ENCODE data around the gene TMEM8B.

The TMEM8B gene

GRCh38 chr9:35847792-35848572 is 19.0 kb downstream of the TMEM8B start:
- Histone ChIP-seq H2AFZ (ENCODE audit: low read depth) (peak overlapping the region; percentile 37; the same call in 1 of the 2 replicates), H3K4me3 (IDR thresholded peaks at IDR 0.05; ENCODE audit: insufficient read depth, low read depth, low read length) (no peak overlapping the region), H3K4me2 (peak overlapping the region; percentile 77), H3K27ac (peak overlapping the region; percentile 92), H3K27me3 (ENCODE audit: insufficient read depth, low read depth) (no peaks in the 10 kb centered on the region), H3K79me2 (ENCODE audit: insufficient read depth, low read depth) (no peaks in the 10 kb centered on the region), H3K36me3 (ENCODE audit: insufficient read depth) (no peaks in the 10 kb centered on the region), H4K20me1 (ENCODE audit: insufficient read depth) (no peaks in the 10 kb centered on the region), H3K9ac (peak overlapping the region; percentile 46), H3K4me1 (ENCODE audit: low read depth, poor library complexity, severe bottlenecking) (peaks cover 79% of the 10 kb centered on the region)
- no peak for TF ChIP-seq CTCF (conservative IDR thresholded peaks at IDR 0.05; ENCODE audit: low read depth, low read length)

- no peak for TF ChIP-seq CTCF (conservative IDR thresholded peaks at IDR 0.05; ENCODE audit: low read depth, low read length)
- no peaks in the 10 kb centered on the region for H3K27me3 ChIP-seq (ENCODE audit: insufficient read depth, low read depth)
- H3K4me2 ChIP-seq = no peak overlapping the region
- no peak overlapping the region for H2AFZ ChIP-seq (ENCODE audit: low read depth)
- H3K27ac ChIP-seq = no peak overlapping the region
- H3K4me1 ChIP-seq (ENCODE audit: low read depth, poor library complexity, severe bottlenecking) = peaks cover 36% of the 10 kb centered on the region
- H3K4me3 ChIP-seq (IDR thresholded peaks at IDR 0.05; ENCODE audit: insufficient read depth, low read depth, low read length) = no peak overlapping the region
- no peaks in the 10 kb centered on the region for H3K79me2 ChIP-seq (ENCODE audit: insufficient read depth, low read depth)
- no peak overlapping the region for H3K9ac ChIP-seq
- no peaks in the 10 kb centered on the region for H3K36me3 ChIP-seq (ENCODE audit: insufficient read depth)
- H4K20me1 ChIP-seq (ENCODE audit: insufficient read depth) = no peaks in the 10 kb centered on the region
Measured at GRCh38 chr9:35852267-35852815, 23.3 kb downstream of the TMEM8B start.

GRCh38 chr9:35852876-35853865 is 24.1 kb downstream of the TMEM8B start:
- Histone ChIP-seq H4K20me1 (ENCODE audit: insufficient read depth) (no peaks in the 10 kb centered on the region), H3K27me3 (ENCODE audit: insufficient read depth, low read depth) (no peaks in the 10 kb centered on the region)
- TF ChIP-seq CTCF (conservative IDR thresholded peaks at IDR 0.05; ENCODE audit: low read depth, low read length) = no peak

GRCh38 chr9:35854091-35854762 is 25.2 kb downstream of the TMEM8B start:
- Histone ChIP-seq H3K79me2 (ENCODE audit: insufficient read depth, low read depth) (no peaks in the 10 kb centered on the region), H2AFZ (ENCODE audit: low read depth) (no peak overlapping the region), H3K4me2 (no peak overlapping the region), H3K36me3 (ENCODE audit: insufficient read depth) (no peaks in the 10 kb centered on the region), H3K9ac (no peak overlapping the region), H3K4me3 (IDR thresholded peaks at IDR 0.05; ENCODE audit: insufficient read depth, low read depth, low read length) (no peak overlapping the region), H3K27ac (no peak overlapping the region), H4K20me1 (ENCODE audit: insufficient read depth) (no peaks in the 10 kb centered on the region), H3K27me3 (ENCODE audit: insufficient read depth, low read depth) (no peaks in the 10 kb centered on the region), H3K4me1 (ENCODE audit: low read depth, poor library complexity, severe bottlenecking) (peaks cover 18% of the 10 kb centered on the region)
- no peak for TF ChIP-seq CTCF (conservative IDR thresholded peaks at IDR 0.05; ENCODE audit: low read depth, low read length)

More at GRCh38 chr9:35852876-35853865, 24.1 kb downstream of the TMEM8B start:
- Histone ChIP-seq H3K9ac (no peak overlapping the region), H3K4me2 (no peak overlapping the region), H3K27ac (no peak overlapping the region), H3K4me1 (ENCODE audit: low read depth, poor library complexity, severe bottlenecking) (peaks cover 28% of the 10 kb centered on the region), H3K4me3 (IDR thresholded peaks at IDR 0.05; ENCODE audit: insufficient read depth, low read depth, low read length) (no peak overlapping the region), H3K79me2 (ENCODE audit: insufficient read depth, low read depth) (no peaks in the 10 kb centered on the region), H2AFZ (ENCODE audit: low read depth) (no peak overlapping the region), H3K36me3 (ENCODE audit: insufficient read depth) (no peaks in the 10 kb centered on the region)

All from KMS-11 (cell line).